GM23338 (cell line): ENCODE measurements around the gene ATP10B. TPM values are rescaled to one million over a fixed set of nuclear protein-coding genes. Genes with fewer than 3 reads are reported as not detected.
"Not testable (repeated sequence)": the region's sequence is repeated elsewhere in the genome, so short reads cannot be mapped to it uniquely, and the experiment has no call there.

Source experiments
- ATAC-seq: fragments of 200-7000 bp; cut with Tn5 transposase; 3 replicates; pipeline ENCODE4 v1.9.1; 2020
- DNase-seq: peaks from one replicate; pipeline ENCODE4 v3.0.0-alpha.2; 2015; ENCODE audit warnings: low spot score
- H2AFZ ChIP-seq: fragments of 200-600 bp; sonication (generic); 2 replicates; pipeline ENCODE4 v1.8.0; 2016; ENCODE audit warnings: antibody characterized with exemption, mild to moderate bottlenecking, moderate library complexity
- H3F3A ChIP-seq: fragments of 200-600 bp; sonication (generic); replicated peaks from 2 replicates; pipeline ENCODE4 v1.8.0; 2017; ENCODE audit warnings: antibody characterized with exemption, mixed run types, low read depth
- H3K27ac ChIP-seq: fragments of 200-600 bp; sonication (generic); 2 replicates; pipeline ENCODE4 v1.6.1; 2016; ENCODE audit warnings: low read depth
- H3K27me3 ChIP-seq: fragments of 200-600 bp; sonication (generic); 2 replicates; pipeline ENCODE4 v1.8.0; 2016; ENCODE audit warnings: mild to moderate bottlenecking, mixed run types, moderate library complexity; ENCODE audit not compliant: insufficient read depth
- H3K36me3 ChIP-seq: fragments of 200-600 bp; sonication (generic); 2 replicates; pipeline ENCODE4 v1.8.0; 2016; ENCODE audit warnings: mild to moderate bottlenecking; ENCODE audit not compliant: insufficient read depth
- H3K4me1 ChIP-seq: fragments of 200-600 bp; sonication (generic); 2 replicates; pipeline ENCODE4 v1.8.0; 2016; ENCODE audit warnings: mild to moderate bottlenecking, moderate library complexity; ENCODE audit not compliant: insufficient read depth
- H3K4me2 ChIP-seq: fragments of 200-600 bp; sonication (generic); 2 replicates; pipeline ENCODE4 v1.7.1; 2017; ENCODE audit warnings: mixed run types
- H3K4me3 ChIP-seq: fragments of 200-600 bp; sonication (generic); 2 replicates; pipeline ENCODE4 v1.6.1; 2016; ENCODE audit warnings: mixed run types
- H3K79me2 ChIP-seq: fragments of 200-600 bp; sonication (generic); replicated peaks from 2 replicates; pipeline ENCODE4 v1.8.0; 2017; ENCODE audit warnings: mild to moderate bottlenecking; ENCODE audit not compliant: insufficient read depth
- H3K9me2 ChIP-seq: fragments of 200-600 bp; sonication (generic); 2 replicates; pipeline ENCODE4 v1.8.0; 2017; ENCODE audit not compliant: insufficient read depth
- H4K20me1 ChIP-seq: fragments of 200-600 bp; sonication (generic); replicated peaks from 2 replicates; pipeline ENCODE4 v1.8.0; 2017; ENCODE audit warnings: mild to moderate bottlenecking; ENCODE audit not compliant: insufficient read depth
- H3K27ac Mint-ChIP-seq: 2 replicates; pipeline ENCODE4 v1.8.0; 2020; ENCODE audit warnings: inconsistent platforms, mild to moderate bottlenecking, moderate library complexity, mixed read lengths
- H3K27me3 Mint-ChIP-seq: 3 replicates; pipeline ENCODE4 v1.8.0; 2022; ENCODE audit warnings: low read depth, mild to moderate bottlenecking, moderate library complexity, mixed read lengths, inconsistent platforms; ENCODE audit not compliant: insufficient read depth, poor library complexity
- H3K36me3 Mint-ChIP-seq: 3 replicates; pipeline ENCODE4 v1.8.0; 2021; ENCODE audit warnings: low read depth, mild to moderate bottlenecking, inconsistent platforms, moderate library complexity, mixed read lengths
- H3K4me1 Mint-ChIP-seq: 3 replicates; pipeline ENCODE4 v1.8.0; 2020; ENCODE audit warnings: mild to moderate bottlenecking, inconsistent platforms, mixed read lengths
- H3K4me3 Mint-ChIP-seq: 3 replicates; pipeline ENCODE4 v1.8.0; 2021; ENCODE audit warnings: moderate library complexity, mild to moderate bottlenecking, inconsistent platforms, mixed read lengths
- H3K9me3 Mint-ChIP-seq: 3 replicates; pipeline ENCODE4 v1.8.0; 2020; ENCODE audit warnings: moderate library complexity, mild to moderate bottlenecking, inconsistent platforms, mixed read lengths
- CREB1 ChIP-seq: fragments of 250-450 bp; sonication (Bioruptor Pico); IDR thresholded peaks from 2 replicates; pipeline ENCODE4 v1.5.0; 2020; ENCODE audit warnings: low read depth, mild to moderate bottlenecking, moderate library complexity
- EZH2 ChIP-seq: fragments of 200-600 bp; sonication (generic); IDR thresholded peaks from one replicate; pipeline ENCODE4 v1.8.0; 2017; ENCODE audit warnings: antibody characterized with exemption, mild to moderate bottlenecking, low read depth; ENCODE audit not compliant: unreplicated experiment
- NANOG ChIP-seq: IDR thresholded peaks from 2 replicates; pipeline ENCODE4 v1.6.1; 2016; ENCODE audit warnings: antibody characterized with exemption, borderline replicate concordance
- POLR2AphosphoS5 ChIP-seq: IDR thresholded peaks from 2 replicates; pipeline ENCODE4 v1.6.1; 2016; ENCODE audit warnings: antibody characterized with exemption, low read depth
- ZNF114 ChIP-seq: fragments of 250-450 bp; sonication (Bioruptor Pico); IDR thresholded peaks from 2 replicates; pipeline ENCODE4 v1.5.0; 2020; ENCODE audit warnings: mild to moderate bottlenecking, moderate library complexity
- ZNF331 ChIP-seq: fragments of 250-450 bp; sonication (Bioruptor Pico); IDR thresholded peaks from 2 replicates; pipeline ENCODE4 v1.5.0; 2020; ENCODE audit warnings: low read depth, mild to moderate bottlenecking, moderate library complexity
- polyA plus RNA-seq: library from polyadenylated mRNA; unstranded; fragments of >200 nt; fragmentation: Nextera tagmentation; extraction: Ambion mirVana; gene quantifications from 2 replicates; pipeline ENCODE4 v1.2.1, GENCODE V29; 2016
- total RNA-seq: library from RNA; depleted of rRNA; stranded (reverse); fragments of >200 nt; shearing (Covaris generic); gene quantifications from 2 replicates; pipeline ENCODE4 v1.2.3, GENCODE V29; 2014
- TF ChIP-seq, protein P1 (sequence below), 2 experiments: fragments of 200-600 bp in 1 of 2; sonication (generic) in 1 of 2; conservative IDR thresholded peaks; 2 replicates each; pipeline versions ENCODE4 v1.5.1 to v1.6.1; 2016 to 2017; ENCODE audit warnings: antibody characterized with exemption in 2 of 2, low read depth in 2 of 2, mild to moderate bottlenecking in 2 of 2, moderate library complexity in 1 of 2
- TF ChIP-seq, protein P2 (sequence below): IDR thresholded peaks from 2 replicates; pipeline ENCODE4 v1.6.1; 2016; ENCODE audit warnings: antibody characterized with exemption

ATP10B gene
- total and polyA plus RNA-seq, 2 experiments from 2014 or later, result 0.11 to 0.14 TPM

DNA sequence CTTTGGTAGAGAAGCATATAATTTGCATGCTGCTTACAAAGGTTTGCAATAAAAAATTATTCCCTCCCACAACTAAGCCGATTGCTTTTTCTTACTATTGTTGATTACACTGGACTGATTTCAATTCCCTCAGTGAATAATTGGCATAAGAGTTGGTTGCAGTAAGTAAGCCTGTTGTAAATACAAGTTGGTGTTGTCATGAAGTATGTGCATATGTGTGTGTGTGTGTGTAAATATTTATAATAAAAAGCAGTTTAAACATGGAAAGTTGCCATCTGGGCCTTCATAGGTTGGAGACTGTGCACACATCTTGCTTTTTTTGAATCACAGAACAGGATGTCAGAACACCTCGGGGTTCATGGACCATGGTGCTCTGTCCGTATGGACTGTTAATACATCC is 131.2 kb downstream of the ATP10B start (continued):
- TF ChIP-seq, protein P1, sequence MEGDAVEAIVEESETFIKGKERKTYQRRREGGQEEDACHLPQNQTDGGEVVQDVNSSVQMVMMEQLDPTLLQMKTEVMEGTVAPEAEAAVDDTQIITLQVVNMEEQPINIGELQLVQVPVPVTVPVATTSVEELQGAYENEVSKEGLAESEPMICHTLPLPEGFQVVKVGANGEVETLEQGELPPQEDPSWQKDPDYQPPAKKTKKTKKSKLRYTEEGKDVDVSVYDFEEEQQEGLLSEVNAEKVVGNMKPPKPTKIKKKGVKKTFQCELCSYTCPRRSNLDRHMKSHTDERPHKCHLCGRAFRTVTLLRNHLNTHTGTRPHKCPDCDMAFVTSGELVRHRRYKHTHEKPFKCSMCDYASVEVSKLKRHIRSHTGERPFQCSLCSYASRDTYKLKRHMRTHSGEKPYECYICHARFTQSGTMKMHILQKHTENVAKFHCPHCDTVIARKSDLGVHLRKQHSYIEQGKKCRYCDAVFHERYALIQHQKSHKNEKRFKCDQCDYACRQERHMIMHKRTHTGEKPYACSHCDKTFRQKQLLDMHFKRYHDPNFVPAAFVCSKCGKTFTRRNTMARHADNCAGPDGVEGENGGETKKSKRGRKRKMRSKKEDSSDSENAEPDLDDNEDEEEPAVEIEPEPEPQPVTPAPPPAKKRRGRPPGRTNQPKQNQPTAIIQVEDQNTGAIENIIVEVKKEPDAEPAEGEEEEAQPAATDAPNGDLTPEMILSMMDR (conservative IDR thresholded peaks at IDR 0.05; ENCODE audit: low read depth in 2 of 2), result no peak
- TF ChIP-seq EZH2 (no peak), NANOG (no peak)

DNA sequence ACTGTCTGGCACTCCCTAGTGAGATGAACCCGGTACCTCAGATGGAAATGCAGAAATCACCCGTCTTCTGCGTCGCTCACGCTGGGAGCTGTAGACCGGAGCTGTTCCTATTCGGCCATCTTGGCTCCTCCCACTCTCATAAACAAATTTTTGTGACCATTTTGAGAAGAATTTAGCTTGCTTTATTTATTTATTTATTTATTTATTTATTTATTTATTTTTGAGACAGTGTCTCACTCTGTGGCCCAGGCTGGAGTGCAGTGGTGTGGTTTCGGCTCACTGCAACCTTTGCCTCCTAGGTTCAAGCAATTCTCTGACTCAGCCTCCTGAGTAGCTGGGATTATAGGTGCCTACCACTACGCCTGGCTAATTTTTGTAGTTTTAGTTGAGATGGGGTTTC is 136.5 kb downstream of the ATP10B start:
- not testable (repeated sequence) for DNase-seq, H3K4me3 ChIP-seq, H3K27ac ChIP-seq, H3K79me2 ChIP-seq, H3K4me1 Mint-ChIP-seq, H3F3A ChIP-seq, H3K27ac Mint-ChIP-seq, H2AFZ ChIP-seq, H3K36me3 Mint-ChIP-seq, H4K20me1 ChIP-seq, H3K36me3 ChIP-seq, H3K27me3 Mint-ChIP-seq, ATAC-seq, H3K4me3 Mint-ChIP-seq, H3K4me2 ChIP-seq, H3K9me3 Mint-ChIP-seq, H3K9me2 ChIP-seq, H3K4me1 ChIP-seq, H3K27me3 ChIP-seq

DNA sequence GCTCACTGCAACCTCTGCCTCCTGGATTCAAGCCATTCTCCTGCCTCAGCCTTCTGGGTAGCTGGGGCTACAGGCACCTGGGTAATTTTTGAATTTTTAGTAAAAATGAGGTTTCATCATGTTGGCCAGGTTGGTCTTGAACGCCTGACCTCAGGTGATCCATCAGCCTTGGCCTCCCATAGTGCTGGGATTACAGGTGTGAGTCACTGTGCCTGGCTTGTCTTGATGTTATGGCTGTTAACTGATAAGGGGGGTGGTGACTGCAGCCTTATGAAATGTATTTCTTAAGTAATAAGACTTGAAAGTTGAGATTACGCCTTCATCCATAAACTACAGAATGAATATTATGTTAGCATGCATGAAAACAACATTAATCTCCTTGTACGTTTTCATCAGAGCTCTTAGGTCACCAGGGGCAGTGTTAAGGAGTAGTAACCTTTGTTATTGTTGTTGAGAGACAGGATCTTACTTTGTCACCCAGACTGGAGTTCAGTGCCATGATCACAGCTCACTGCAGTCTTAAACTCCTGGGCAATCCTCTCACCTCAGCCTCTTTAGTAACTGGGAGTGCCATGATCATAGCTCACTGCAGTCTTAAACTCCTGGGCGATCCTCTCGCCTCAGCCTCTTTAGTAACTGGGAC is 148.3 kb downstream of the ATP10B start:
- H3K27ac Mint-ChIP-seq, result no peak overlapping the region
- no peak for TF ChIP-seq NANOG
- no peak for TF ChIP-seq CREB1 (CRISPR knock-in tag)
- TF ChIP-seq, protein P2, sequence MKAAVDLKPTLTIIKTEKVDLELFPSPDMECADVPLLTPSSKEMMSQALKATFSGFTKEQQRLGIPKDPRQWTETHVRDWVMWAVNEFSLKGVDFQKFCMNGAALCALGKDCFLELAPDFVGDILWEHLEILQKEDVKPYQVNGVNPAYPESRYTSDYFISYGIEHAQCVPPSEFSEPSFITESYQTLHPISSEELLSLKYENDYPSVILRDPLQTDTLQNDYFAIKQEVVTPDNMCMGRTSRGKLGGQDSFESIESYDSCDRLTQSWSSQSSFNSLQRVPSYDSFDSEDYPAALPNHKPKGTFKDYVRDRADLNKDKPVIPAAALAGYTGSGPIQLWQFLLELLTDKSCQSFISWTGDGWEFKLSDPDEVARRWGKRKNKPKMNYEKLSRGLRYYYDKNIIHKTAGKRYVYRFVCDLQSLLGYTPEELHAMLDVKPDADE, result no peak
- peaks cover 3% of the 10 kb centered on the region; the same call in 2 of the 3 replicates for H3K36me3 Mint-ChIP-seq
- H3K9me3 Mint-ChIP-seq, result peaks cover 14% of the 10 kb centered on the region
- no peak for ATAC-seq
- DNase-seq, result no peak
- Histone ChIP-seq H3K27ac (no peak overlapping the region), H2AFZ (no peak overlapping the region), H3K79me2 (no peaks in the 10 kb centered on the region), H3K4me1 (no peaks in the 10 kb centered on the region), H3K4me2 (no peak overlapping the region), H4K20me1 (no peaks in the 10 kb centered on the region), H3K36me3 (no peaks in the 10 kb centered on the region), H3K9me2 (peaks cover 5% of the 10 kb centered on the region; the same call in 1 of the 2 replicates), H3K27me3 (no peaks in the 10 kb centered on the region), H3K4me3 (no peak overlapping the region), H3F3A (no peaks in the 10 kb centered on the region)
- no peaks in the 10 kb centered on the region for H3K4me1 Mint-ChIP-seq
- no peaks in the 10 kb centered on the region for H3K27me3 Mint-ChIP-seq
- no peak overlapping the region for H3K4me3 Mint-ChIP-seq

DNA sequence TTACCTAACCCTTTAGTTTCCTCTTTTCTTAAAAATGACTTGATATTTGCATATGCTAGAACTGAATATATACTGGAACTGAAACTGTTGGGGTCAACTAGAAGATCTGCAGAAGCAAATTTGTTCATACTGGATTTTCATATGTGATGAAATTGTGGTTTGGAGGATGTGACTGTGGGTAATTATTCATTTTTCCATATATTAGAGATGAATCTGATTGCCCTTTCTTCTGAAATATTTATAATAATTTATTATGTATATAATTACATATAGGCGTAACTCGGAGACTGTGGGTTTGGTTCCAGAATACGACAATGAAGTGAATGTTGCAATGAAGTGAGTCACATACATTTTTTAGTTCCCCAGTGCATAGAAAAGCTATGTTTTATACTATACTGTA is 149.1 kb downstream of the ATP10B start:
- H3F3A ChIP-seq, result no peaks in the 10 kb centered on the region
- no peaks in the 10 kb centered on the region for H4K20me1 ChIP-seq
- no peaks in the 10 kb centered on the region for H3K4me1 ChIP-seq
- H3K27ac ChIP-seq, result no peak overlapping the region
- no peak overlapping the region for H3K27ac Mint-ChIP-seq
- no peaks in the 10 kb centered on the region for H3K36me3 ChIP-seq
- H3K36me3 Mint-ChIP-seq, result peaks cover 3% of the 10 kb centered on the region; the same call in 2 of the 3 replicates
- H3K4me3 Mint-ChIP-seq, result no peak overlapping the region
- ATAC-seq (no peak), DNase-seq (no peak)
- H3K9me2 ChIP-seq, result peaks cover 5% of the 10 kb centered on the region; the same call in 1 of the 2 replicates
- H3K4me3 ChIP-seq, result no peak overlapping the region
- H3K27me3 ChIP-seq, result no peaks in the 10 kb centered on the region
- H3K79me2 ChIP-seq, result no peaks in the 10 kb centered on the region
- H3K4me2 ChIP-seq, result no peak overlapping the region
- peaks cover 14% of the 10 kb centered on the region for H3K9me3 Mint-ChIP-seq
- no peaks in the 10 kb centered on the region for H3K27me3 Mint-ChIP-seq
- no peaks in the 10 kb centered on the region for H3K4me1 Mint-ChIP-seq
- no peak overlapping the region for H2AFZ ChIP-seq
- no peak for TF ChIP-seq ZNF331 (CRISPR knock-in tag)
- no peak for TF ChIP-seq POLR2AphosphoS5
- TF ChIP-seq ZNF114 (CRISPR knock-in tag), result no peak
- TF ChIP-seq, protein P1 (conservative IDR thresholded peaks at IDR 0.05; ENCODE audit: low read depth in 2 of 2), result no peak
